PFSK-1 (cell line): ENCODE measurements around the gene TPCN1.

Experiments
- POLR2AphosphoS5 ChIP-seq: IDR thresholded peaks from 2 replicates; pipeline ENCODE4 v1.6.1; 2012; ENCODE audit warnings: low read depth, mild to moderate bottlenecking, control low read depth, low read length, moderate library complexity
- REST ChIP-seq, 2 experiments: IDR thresholded peaks; 2 replicates each; pipeline versions ENCODE4 v1.6.1 to v1.8.0; 2011 to 2012; ENCODE audit warnings: low read depth in 2 of 2, low read length in 2 of 2, control low read depth in 1 of 2, inconsistent platforms in 1 of 2, mild to moderate bottlenecking in 1 of 2, moderate library complexity in 1 of 2; ENCODE audit not compliant: insufficient read depth in 1 of 2
- SIN3A ChIP-seq: IDR thresholded peaks from 2 replicates; pipeline ENCODE4 v1.6.1; 2012; ENCODE audit warnings: mild to moderate bottlenecking, low read length, moderate library complexity, borderline replicate concordance; ENCODE audit not compliant: insufficient read depth

GRCh38 chr12:113287899-113288282 is 66.6 kb downstream of the TPCN1 start:
- no peak for TF ChIP-seq POLR2AphosphoS5
- TF ChIP-seq REST (IDR thresholded peaks at IDR 0.05; ENCODE audit: insufficient read depth in 1 of 2, low read depth in 2 of 2, low read length in 2 of 2): no peak
- TF ChIP-seq SIN3A: no peak
